ENCODE data around the gene XPC. TPM values are rescaled to one million over a fixed set of nuclear protein-coding genes. Genes with fewer than 3 reads are reported as not detected.

XPC gene
- polyA plus RNA-seq, 10 donors: 12.8 to 24.2 (median 21.2) TPM

- DNase-seq: no peak
Measured at GRCh38 chr3:14172496-14172895, 5.9 kb downstream of the XPC start.

- peak in 1 of 3 donors; percentile 63 for DNase-seq
Measured at GRCh38 chr3:14170531-14171159, 7.8 kb downstream of the XPC start.

GRCh38 chr3:14169871-14170270 is 8.5 kb downstream of the XPC start:
- DNase-seq: no peak

- DNase-seq: no peak
Measured at GRCh38 chr3:14169435-14169834, 9.0 kb downstream of the XPC start.

GRCh38 chr3:14166877-14167603 is 11.4 kb downstream of the XPC start:
- no peak for DNase-seq

GRCh38 chr3:14162178-14162577 is 16.2 kb downstream of the XPC start:
- DNase-seq: no peak

GRCh38 chr3:14161282-14161681 is 17.1 kb downstream of the XPC start:
- DNase-seq: no peak

- DNase-seq: no peak
Measured at GRCh38 chr3:14159426-14159825, 19.0 kb downstream of the XPC start.

- no peak for DNase-seq
Measured at GRCh38 chr3:14158370-14158769, 20.0 kb downstream of the XPC start.

- no peak for DNase-seq
Measured at GRCh38 chr3:14157951-14158350, 20.4 kb downstream of the XPC start.

- no peak for DNase-seq
Measured at GRCh38 chr3:14156843-14157561, 21.4 kb downstream of the XPC start.

- DNase-seq: no peak
Measured at GRCh38 chr3:14156201-14156600, 22.2 kb downstream of the XPC start.

GRCh38 chr3:14154895-14155440 is 23.4 kb downstream of the XPC start:
- DNase-seq: no peak

- DNase-seq: no peak
Measured at GRCh38 chr3:14154276-14154675, 24.1 kb downstream of the XPC start.

GRCh38 chr3:14153663-14154062 is 24.7 kb downstream of the XPC start:
- DNase-seq: no peak

GRCh38 chr3:14152963-14153355 is 25.4 kb downstream of the XPC start:
- no peak for DNase-seq

GRCh38 chr3:14152233-14152962 is 26.0 kb downstream of the XPC start:
- DNase-seq: no peak

- DNase-seq: no peak
Measured at GRCh38 chr3:14151471-14152083, 26.8 kb downstream of the XPC start.

- no peak for DNase-seq
Measured at GRCh38 chr3:14150491-14151230, 27.7 kb downstream of the XPC start.

- no peak for DNase-seq
Measured at GRCh38 chr3:14150078-14150477, 28.3 kb downstream of the XPC start.
